Measurements from ENCODE around the gene AFAP1L1. TPM values are rescaled to one million over a fixed set of nuclear protein-coding genes. Genes with fewer than 3 reads are reported as not detected.

The AFAP1L1 gene
- total and polyA plus RNA-seq, 9 of the 15 experiments (the other 6 are each of a cell fraction or from before 2014, with no cell fraction given): 0.01 to 0.12 (median 0.03) TPM; not detected in 4

DNA sequence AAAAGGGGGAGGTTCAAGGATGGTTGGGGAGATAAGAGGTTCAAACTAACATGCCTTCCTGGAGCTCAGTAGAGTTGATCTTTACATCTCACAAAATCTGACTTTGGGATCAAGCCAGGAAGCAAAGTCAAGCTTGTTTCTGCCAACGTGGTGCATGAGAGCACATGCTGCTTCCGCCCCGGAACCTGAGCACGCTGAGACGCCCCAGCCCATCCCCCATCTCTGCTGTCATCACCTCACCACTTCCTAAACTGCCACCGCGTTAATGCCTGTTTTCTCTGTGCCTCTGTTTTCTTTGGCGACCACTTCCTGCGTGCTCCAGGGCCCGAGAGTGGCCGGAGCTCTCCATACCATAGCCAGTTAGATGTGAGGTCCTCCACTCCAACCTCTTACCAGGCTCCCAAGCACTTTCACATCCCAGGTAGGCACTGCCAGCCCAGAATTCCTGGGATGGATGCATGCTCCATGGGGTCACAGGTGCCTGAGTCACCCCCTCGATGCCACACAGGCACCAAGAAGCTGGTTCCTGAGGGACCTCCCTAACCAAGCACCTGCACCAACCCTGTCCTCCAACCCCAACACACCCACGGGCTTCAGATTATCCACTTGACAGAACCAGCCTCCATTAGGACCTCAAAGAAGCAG, 31.2 kb upstream of the AFAP1L1 start (continued):
- TF ChIP-seq, protein P1, sequence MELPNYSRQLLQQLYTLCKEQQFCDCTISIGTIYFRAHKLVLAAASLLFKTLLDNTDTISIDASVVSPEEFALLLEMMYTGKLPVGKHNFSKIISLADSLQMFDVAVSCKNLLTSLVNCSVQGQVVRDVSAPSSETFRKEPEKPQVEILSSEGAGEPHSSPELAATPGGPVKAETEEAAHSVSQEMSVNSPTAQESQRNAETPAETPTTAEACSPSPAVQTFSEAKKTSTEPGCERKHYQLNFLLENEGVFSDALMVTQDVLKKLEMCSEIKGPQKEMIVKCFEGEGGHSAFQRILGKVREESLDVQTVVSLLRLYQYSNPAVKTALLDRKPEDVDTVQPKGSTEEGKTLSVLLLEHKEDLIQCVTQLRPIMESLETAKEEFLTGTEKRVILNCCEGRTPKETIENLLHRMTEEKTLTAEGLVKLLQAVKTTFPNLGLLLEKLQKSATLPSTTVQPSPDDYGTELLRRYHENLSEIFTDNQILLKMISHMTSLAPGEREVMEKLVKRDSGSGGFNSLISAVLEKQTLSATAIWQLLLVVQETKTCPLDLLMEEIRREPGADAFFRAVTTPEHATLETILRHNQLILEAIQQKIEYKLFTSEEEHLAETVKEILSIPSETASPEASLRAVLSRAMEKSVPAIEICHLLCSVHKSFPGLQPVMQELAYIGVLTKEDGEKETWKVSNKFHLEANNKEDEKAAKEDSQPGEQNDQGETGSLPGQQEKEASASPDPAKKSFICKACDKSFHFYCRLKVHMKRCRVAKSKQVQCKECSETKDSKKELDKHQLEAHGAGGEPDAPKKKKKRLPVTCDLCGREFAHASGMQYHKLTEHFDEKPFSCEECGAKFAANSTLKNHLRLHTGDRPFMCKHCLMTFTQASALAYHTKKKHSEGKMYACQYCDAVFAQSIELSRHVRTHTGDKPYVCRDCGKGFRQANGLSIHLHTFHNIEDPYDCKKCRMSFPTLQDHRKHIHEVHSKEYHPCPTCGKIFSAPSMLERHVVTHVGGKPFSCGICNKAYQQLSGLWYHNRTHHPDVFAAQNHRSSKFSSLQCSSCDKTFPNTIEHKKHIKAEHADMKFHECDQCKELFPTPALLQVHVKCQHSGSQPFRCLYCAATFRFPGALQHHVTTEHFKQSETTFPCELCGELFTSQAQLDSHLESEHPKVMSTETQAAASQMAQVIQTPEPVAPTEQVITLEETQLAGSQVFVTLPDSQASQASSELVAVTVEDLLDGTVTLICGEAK (IDR thresholded peaks at IDR 0.05): no peak
- TF ChIP-seq, protein P1 (CRISPR knock-in tag; IDR thresholded peaks at IDR 0.05): no peak
- TF ChIP-seq, protein P2, sequence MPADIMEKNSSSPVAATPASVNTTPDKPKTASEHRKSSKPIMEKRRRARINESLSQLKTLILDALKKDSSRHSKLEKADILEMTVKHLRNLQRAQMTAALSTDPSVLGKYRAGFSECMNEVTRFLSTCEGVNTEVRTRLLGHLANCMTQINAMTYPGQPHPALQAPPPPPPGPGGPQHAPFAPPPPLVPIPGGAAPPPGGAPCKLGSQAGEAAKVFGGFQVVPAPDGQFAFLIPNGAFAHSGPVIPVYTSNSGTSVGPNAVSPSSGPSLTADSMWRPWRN (IDR thresholded peaks at IDR 0.05; ENCODE audit: low read depth): no peak
- TF ChIP-seq CREM (IDR thresholded peaks at IDR 0.05; ENCODE audit: low read depth) (0 out of 2 replicates have a peak, but pooled peaks have one; percentile 22), ZNF165 (CRISPR knock-in tag; IDR thresholded peaks at IDR 0.05; ENCODE audit: borderline replicate concordance) (peak; percentile 49; the same call in 1 of the 2 replicates), ILF3 (IDR thresholded peaks at IDR 0.05; ENCODE audit: borderline replicate concordance) (no peak), HMG20B (CRISPR knock-in tag; IDR thresholded peaks at IDR 0.05) (no peak), SMAD3 (CRISPR knock-in tag; conservative IDR thresholded peaks at IDR 0.05) (no peak), YBX1 (IDR thresholded peaks at IDR 0.05) (no peak), ZBTB8A (IDR thresholded peaks at IDR 0.05; ENCODE audit: partially characterized antibody) (no peak), KDM1A (IDR thresholded peaks at IDR 0.05) (no peak), SMARCC2 (IDR thresholded peaks at IDR 0.05; ENCODE audit: low read depth) (no peak), MTF1 (CRISPR knock-in tag; IDR thresholded peaks at IDR 0.05; ENCODE audit: borderline replicate concordance) (no peak), LCOR (CRISPR knock-in tag; IDR thresholded peaks at IDR 0.05) (no peak), PML (IDR thresholded peaks at IDR 0.05; ENCODE audit: low read length) (no peak), TAF15 (IDR thresholded peaks at IDR 0.05; ENCODE audit: low read depth, low read length) (no peak), STAT5B (CRISPR knock-in tag; IDR thresholded peaks at IDR 0.05) (no peak), MECOM (CRISPR knock-in tag; IDR thresholded peaks at IDR 0.05) (no peak), ZNF239 (CRISPR knock-in tag; IDR thresholded peaks at IDR 0.05) (no peak)
- TF ChIP-seq, protein P3, sequence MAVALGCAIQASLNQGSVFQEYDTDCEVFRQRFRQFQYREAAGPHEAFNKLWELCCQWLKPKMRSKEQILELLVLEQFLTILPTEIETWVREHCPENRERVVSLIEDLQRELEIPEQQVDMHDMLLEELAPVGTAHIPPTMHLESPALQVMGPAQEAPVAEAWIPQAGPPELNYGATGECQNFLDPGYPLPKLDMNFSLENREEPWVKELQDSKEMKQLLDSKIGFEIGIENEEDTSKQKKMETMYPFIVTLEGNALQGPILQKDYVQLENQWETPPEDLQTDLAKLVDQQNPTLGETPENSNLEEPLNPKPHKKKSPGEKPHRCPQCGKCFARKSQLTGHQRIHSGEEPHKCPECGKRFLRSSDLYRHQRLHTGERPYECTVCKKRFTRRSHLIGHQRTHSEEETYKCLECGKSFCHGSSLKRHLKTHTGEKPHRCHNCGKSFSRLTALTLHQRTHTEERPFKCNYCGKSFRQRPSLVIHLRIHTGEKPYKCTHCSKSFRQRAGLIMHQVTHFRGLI (CRISPR knock-in tag; IDR thresholded peaks at IDR 0.05): no peak

All from K562 (cell line).